Stimulated activated CD8-positive, alpha-beta memory T cell treated with anti-CD3 and anti-CD28 coated beads, Interleukin-7, amount 100 ng/mL, for 24 hours (primary cell): ENCODE measurements around the gene ANKRD24.
"Not testable (repeated sequence)": the region's sequence is repeated elsewhere in the genome, so short reads cannot be mapped to it uniquely, and the experiment has no call there.

Experiments used
- DNase-seq: peaks from one replicate; pipeline ENCODE4 v3.0.0-alpha.2; 2020; ENCODE audit warnings: low read depth

The ANKRD24 gene

GRCh38 chr19:4267901-4268815, 85.7 kb downstream of the ANKRD24 start:
- DNase-seq, result no peak

GRCh38 chr19:4268816-4269430, 86.4 kb downstream of the ANKRD24 start:
- no peak for DNase-seq

- no peak for DNase-seq
Observed at GRCh38 chr19:4272894-4273293, 90.4 kb downstream of the ANKRD24 start.

DNA sequence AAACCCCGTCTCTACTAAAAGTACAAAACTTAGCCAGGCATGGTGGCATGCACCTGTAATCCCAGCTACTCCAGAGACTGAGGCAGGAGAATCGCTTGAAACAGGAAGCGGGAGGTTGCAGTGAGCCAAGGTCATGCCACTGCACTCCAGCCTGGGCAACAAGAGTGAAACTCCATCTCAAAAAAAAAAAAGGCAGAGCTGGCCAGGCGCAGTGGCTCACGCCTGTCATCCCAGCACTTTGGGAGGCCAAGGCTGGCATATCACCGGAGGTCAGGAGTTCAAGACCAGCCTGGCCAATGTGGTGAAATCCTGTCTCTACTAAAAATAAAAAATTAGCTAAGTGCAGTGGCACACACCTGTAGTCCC, 91.8 kb downstream of the ANKRD24 start:
- not testable (repeated sequence) for DNase-seq
